Testis (tissue), 3 donors: ENCODE results near the gene TMEM174. TPM values are rescaled to one million over a fixed set of nuclear protein-coding genes. Genes with fewer than 3 reads are reported as not detected.

Experiments used
- DNase-seq: peaks from one replicate; pipeline ENCODE4 v3.0.0-alpha.2; 2019
- H3K27ac ChIP-seq, 2 donors: fragments of 200-600 bp; sonication (generic); one replicate each; pipeline ENCODE4 v1.5.1; 2019
- H3K27me3 ChIP-seq: fragments of 200-600 bp; sonication (generic); one replicate; pipeline ENCODE4 v1.5.1; 2019
- H3K36me3 ChIP-seq: fragments of 200-600 bp; sonication (generic); one replicate; pipeline ENCODE4 v1.5.1; 2017; ENCODE audit warnings: low read depth; ENCODE audit errors: missing control alignments
- H3K4me1 ChIP-seq: fragments of 200-600 bp; sonication (generic); one replicate; pipeline ENCODE4 v1.5.1; 2019
- H3K4me3 ChIP-seq, 2 donors: fragments of 200-600 bp; sonication (generic); one replicate each; pipeline ENCODE4 v1.5.1; 2017 to 2019
- H3K9me3 ChIP-seq: fragments of 200-600 bp; sonication (generic); one replicate; pipeline ENCODE4 v1.5.1; 2017
- POLR2A ChIP-seq: fragments of 450-650 bp; IDR thresholded peaks from one replicate; pipeline ENCODE4 v1.6.1; 2017; ENCODE audit warnings: antibody characterized with exemption, mild to moderate bottlenecking, moderate library complexity
- WGBS, 2 donors: methylation state at CpG; one replicate each; pipeline ENCODE4 v1.1.5; 2018; 5-methylcytosine and 5-hydroxymethylcytosine counted together
- intact Hi-C: fragments of 100-400 bp; cut with DNase I; formaldehyde crosslinking; loops from one replicate; pipeline ENCODE4 v1.15.1; 2023; ENCODE audit warnings: low total_unique reads
- polyA plus RNA-seq: library from polyadenylated mRNA; stranded (reverse); fragments of 350-450 nt; fragmentation: Illumina TruSeq; extraction: RNeasy Lipid Tissue Mini Kit (QIAGEN cat#74804); gene quantifications from one replicate; pipeline ENCODE4 v1.2.3, GENCODE V29; 2014; ENCODE audit warnings: low read depth, low replicate concordance; ENCODE audit not compliant: insufficient read depth
- total RNA-seq, 2 donors: library from RNA; depleted of rRNA; stranded (reverse); fragments of >200 nt; gene quantifications; one replicate each; pipeline ENCODE4 v1.2.3, GENCODE V29; 2016
- TF ChIP-seq, protein P1 (sequence below), 3 experiments: fragments of 450-650 bp in 2 of 3; fragments of 200-600 bp in 1 of 3; sonication (generic) in 1 of 3; IDR thresholded peaks; one replicate each; pipeline ENCODE4 v1.5.1; 2016 to 2019; ENCODE audit warnings: antibody characterized with exemption in 3 of 3, mild to moderate bottlenecking in 2 of 3, moderate library complexity in 1 of 3

Gene TMEM174
- total and polyA plus RNA-seq, 3 donors from 2014 or later, result not detected

DNA sequence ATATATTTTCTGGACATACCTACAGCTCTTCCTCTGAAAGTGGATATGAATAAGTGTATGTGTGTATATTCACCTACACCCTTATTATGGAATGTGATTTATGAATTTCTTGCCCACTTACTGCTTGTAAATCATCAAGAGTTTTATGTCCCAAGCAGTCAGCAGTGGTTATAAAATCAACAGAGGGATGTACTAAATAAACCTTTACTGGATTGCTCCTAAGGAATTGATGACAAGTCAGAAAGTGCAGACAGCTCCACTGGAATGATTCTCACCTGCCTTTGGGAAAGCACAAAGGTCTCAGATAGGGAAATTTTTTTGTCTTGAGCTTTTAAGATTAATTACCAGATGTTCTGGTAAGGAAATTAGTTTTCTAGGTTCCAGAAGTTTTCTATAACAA lies 9.3 kb downstream of the TMEM174 start:
- H3K4me3 ChIP-seq, result no peak overlapping the region
- no peak overlapping the region for H3K27ac ChIP-seq
- no peaks in the 10 kb centered on the region for H3K4me1 ChIP-seq
- H3K27me3 ChIP-seq, result no peaks in the 10 kb centered on the region
- no peaks in the 10 kb centered on the region for H3K36me3 ChIP-seq
- no peak for TF ChIP-seq POLR2A
- TF ChIP-seq, protein P1, sequence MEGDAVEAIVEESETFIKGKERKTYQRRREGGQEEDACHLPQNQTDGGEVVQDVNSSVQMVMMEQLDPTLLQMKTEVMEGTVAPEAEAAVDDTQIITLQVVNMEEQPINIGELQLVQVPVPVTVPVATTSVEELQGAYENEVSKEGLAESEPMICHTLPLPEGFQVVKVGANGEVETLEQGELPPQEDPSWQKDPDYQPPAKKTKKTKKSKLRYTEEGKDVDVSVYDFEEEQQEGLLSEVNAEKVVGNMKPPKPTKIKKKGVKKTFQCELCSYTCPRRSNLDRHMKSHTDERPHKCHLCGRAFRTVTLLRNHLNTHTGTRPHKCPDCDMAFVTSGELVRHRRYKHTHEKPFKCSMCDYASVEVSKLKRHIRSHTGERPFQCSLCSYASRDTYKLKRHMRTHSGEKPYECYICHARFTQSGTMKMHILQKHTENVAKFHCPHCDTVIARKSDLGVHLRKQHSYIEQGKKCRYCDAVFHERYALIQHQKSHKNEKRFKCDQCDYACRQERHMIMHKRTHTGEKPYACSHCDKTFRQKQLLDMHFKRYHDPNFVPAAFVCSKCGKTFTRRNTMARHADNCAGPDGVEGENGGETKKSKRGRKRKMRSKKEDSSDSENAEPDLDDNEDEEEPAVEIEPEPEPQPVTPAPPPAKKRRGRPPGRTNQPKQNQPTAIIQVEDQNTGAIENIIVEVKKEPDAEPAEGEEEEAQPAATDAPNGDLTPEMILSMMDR (IDR thresholded peaks at IDR 0.05), result no peak
- H3K9me3 ChIP-seq, result no peaks in the 10 kb centered on the region
- intact Hi-C loops, result no loop called here
- no peak for DNase-seq

DNA sequence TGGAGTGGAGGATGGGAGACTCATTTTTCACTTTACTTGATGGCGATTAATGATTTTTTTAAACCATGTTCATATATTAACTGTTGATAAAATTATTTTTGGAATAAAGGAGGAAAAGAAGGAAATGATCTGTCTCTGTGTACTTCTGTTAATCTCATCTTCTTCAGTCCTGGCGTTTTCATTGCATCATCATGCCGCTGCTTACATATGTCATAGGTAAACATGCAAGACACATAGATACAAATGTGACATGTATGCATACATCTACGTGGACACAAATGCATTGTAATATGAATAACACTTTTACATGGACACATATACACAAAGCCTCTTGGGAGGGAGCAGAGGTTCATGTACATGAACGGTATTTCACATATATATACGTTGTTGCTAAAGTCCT lies 10.0 kb downstream of the TMEM174 start:
- TF ChIP-seq POLR2A, result no peak
- TF ChIP-seq, protein P1 (IDR thresholded peaks at IDR 0.05), result no peak
- H3K9me3 ChIP-seq, result no peaks in the 10 kb centered on the region
- DNase-seq, result no peak
- H3K4me1 ChIP-seq, result no peaks in the 10 kb centered on the region
- H3K36me3 ChIP-seq, result no peaks in the 10 kb centered on the region
- no peak overlapping the region for H3K27ac ChIP-seq
- no peaks in the 10 kb centered on the region for H3K27me3 ChIP-seq
- WGBS, 2 donors, result 72 to 73% methylated on average over 6 of the region's 6 CpGs
- no peak overlapping the region for H3K4me3 ChIP-seq
- intact Hi-C loops, result no loop called here

DNA sequence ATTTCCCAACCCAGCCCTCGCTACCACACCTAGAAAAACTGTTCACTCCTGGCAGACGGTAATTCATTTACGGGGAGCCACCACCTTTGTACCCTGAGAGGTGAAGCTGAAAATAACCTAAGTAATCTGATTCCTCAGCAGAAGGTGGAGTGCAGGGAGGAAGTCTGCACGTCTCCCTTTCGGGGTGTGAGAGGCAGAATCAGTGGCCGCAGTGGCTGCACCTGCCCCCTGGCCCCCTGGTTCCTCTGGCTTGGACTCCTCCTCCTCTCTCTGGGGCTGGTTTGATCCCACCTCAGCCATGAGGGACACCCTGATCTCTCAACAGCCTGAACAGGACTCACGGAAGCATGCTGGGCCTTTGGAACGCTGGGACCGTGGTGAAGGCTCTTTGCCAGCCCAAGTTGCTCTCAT lies 10.5 kb downstream of the TMEM174 start:
- no peaks in the 10 kb centered on the region for H3K36me3 ChIP-seq
- H3K4me3 ChIP-seq, result no peak overlapping the region
- H3K4me1 ChIP-seq, result no peaks in the 10 kb centered on the region
- H3K27me3 ChIP-seq, result no peaks in the 10 kb centered on the region
- 58 to 72% methylated on average over 7 to 9 of the region's 9 CpGs for WGBS, 2 donors
- intact Hi-C loops, result no loop called here
- H3K27ac ChIP-seq, result no peak overlapping the region
- DNase-seq, result no peak
- H3K9me3 ChIP-seq, result no peaks in the 10 kb centered on the region
- TF ChIP-seq, protein P1 (IDR thresholded peaks at IDR 0.05), result no peak
- no peak for TF ChIP-seq POLR2A

DNA sequence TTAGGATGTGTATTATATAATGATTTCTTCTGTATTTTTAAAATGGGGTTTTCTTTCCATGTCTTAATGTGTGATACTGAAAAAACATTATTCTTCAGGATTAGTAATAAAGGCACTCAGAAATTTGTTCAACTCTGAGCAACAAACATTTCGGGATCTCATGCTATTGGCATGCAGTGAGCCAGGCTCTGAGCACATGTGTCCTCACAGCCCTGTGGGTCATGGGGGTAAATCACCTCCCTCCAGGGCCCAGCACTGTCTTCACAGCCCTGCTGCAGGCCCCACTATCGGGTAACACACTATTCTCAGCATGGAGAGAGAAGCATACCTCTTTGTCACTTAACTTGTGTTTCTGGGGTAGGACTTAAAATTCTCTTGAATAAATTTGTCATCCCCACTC lies 14.0 kb downstream of the TMEM174 start:
- no peaks in the 10 kb centered on the region for H3K36me3 ChIP-seq
- intact Hi-C loops, result no loop called here
- H3K27me3 ChIP-seq, result no peaks in the 10 kb centered on the region
- WGBS, 2 donors, result 67 to 83% methylated on average over 2 of the region's 2 CpGs
- H3K4me3 ChIP-seq, result no peak overlapping the region
- no peak overlapping the region for H3K27ac ChIP-seq
- no peaks in the 10 kb centered on the region for H3K4me1 ChIP-seq
- no peak for TF ChIP-seq POLR2A
- DNase-seq, result no peak
- H3K9me3 ChIP-seq, result no peaks in the 10 kb centered on the region

DNA sequence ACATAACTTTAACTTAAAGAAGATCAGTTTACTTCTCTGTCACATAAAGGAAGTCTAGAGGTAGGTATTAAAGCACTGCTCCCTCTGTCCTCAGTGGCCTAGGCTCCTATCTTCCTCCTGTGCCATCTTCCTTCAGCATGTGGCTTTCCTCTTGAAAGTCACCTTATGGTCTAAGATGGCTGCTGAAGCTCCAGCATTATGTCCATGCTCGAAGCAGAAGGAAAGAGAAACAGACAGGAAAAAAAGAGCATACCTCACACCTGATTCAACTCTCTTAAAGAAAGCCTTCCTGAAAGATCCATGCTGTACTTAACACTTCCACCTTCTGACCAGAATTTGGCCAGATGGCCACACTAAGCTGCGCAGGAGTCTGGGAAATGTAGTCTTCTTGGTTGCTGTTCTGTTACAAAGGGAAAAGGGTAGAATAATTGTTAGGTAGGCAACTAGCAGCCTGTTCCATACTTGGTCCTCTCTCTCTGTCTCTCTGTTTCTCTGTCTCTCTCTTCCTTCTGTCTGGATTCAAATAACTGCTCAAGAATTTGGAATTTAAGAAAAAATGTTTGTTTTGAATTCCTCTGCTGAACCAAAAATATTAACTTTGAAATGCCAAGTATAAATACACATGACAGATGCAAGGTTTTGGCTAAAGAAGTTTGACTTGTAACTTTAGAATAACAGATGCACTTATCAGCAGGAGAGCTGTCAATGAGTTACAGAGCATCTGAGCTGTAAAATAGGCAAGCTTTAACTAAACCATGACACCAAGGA lies 16.0 kb downstream of the TMEM174 start:
- no peaks in the 10 kb centered on the region for H3K27me3 ChIP-seq
- H3K36me3 ChIP-seq, result no peaks in the 10 kb centered on the region
- 89 to 93% methylated on average over 2 of the region's 2 CpGs for WGBS, 2 donors
- no peaks in the 10 kb centered on the region for H3K4me1 ChIP-seq
- intact Hi-C loops, result no loop called here
- H3K9me3 ChIP-seq, result no peaks in the 10 kb centered on the region
- no peak for DNase-seq
- no peak overlapping the region for H3K4me3 ChIP-seq
- no peak for TF ChIP-seq POLR2A
- TF ChIP-seq, protein P1 (IDR thresholded peaks at IDR 0.05), result no peak
- no peak overlapping the region for H3K27ac ChIP-seq
